Activated CD8-positive, alpha-beta memory T cell treated with anti-CD3 and anti-CD28 coated beads for 48 hours (primary cell): ENCODE results near the gene EFCAB5.
"Not testable (repeated sequence)": the region's sequence is repeated elsewhere in the genome, so short reads cannot be mapped to it uniquely, and the experiment has no call there.

Experiments
- DNase-seq, 3 experiments: peaks; one replicate each; pipeline ENCODE4 v3.0.0-alpha.2; 2020; ENCODE audit warnings: low read depth in 2 of 3, low spot score in 2 of 3

Gene EFCAB5

DNA sequence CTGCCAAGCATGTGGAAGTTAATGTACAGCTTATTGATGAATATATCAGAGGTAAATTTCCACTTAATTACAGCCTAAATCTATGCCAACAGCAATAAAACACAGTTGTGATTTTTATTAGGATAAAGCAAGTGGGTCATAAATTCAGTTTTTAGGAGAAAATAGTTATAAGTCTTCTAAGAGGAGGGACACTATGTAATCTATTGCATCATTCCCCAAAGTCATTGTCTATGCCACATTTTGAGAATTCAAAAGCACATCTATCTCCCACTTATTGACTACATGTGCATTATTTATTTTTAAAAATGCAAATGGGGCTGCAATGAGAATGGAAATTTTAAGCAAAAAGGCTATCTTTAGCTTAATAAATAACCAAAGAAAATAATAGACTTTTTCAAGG lies 151.5 kb downstream of the EFCAB5 start:
- DNase-seq: no peak

DNA sequence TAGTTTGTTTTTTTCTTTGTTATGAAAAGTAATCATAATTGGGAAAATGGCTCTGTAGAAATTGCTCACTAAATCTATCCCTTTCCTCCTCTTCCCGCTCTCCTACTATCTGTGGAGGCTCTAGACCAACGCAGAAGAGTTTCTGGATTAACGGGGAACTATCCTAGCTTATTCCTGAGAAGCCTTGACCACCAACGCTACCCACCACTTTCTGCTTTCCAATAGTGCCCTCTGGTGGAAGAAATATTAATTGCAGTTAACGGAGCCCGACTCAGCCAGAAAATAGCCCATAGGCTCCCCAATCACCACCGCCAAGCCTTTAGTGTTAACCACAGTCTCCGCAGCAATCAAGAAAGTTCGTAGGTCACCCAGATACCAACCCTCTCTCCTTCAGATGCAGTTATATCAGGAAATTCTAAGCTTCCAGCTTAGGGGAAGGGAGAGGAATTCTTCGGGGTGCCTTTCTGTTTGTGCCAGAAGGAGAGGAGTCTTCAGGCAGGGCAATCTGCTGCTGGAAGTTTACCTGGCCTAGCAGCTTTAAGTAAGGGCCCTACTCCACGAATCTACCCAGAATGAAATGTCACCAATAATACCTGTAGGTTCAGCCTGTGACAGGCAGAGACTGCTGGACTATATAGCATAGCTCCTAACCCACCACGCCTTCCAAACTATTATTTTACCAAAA lies 152.2 kb downstream of the EFCAB5 start:
- DNase-seq: peak in 1 of 3 experiments; percentile 22

GRCh38 chr17:30095507-30096244 lies 154.2 kb downstream of the EFCAB5 start:
- no peak for DNase-seq

- DNase-seq: no peak
Measured at GRCh38 chr17:30101686-30102390, 160.4 kb downstream of the EFCAB5 start.

- no peak for DNase-seq
Measured at GRCh38 chr17:30103921-30104320, 162.5 kb downstream of the EFCAB5 start.

- peak in 2 of 3 experiments; percentile 12 to 50 for DNase-seq
Measured at GRCh38 chr17:30104575-30105339, 163.3 kb downstream of the EFCAB5 start.

GRCh38 chr17:30112794-30113193 lies 171.4 kb downstream of the EFCAB5 start:
- DNase-seq: no peak

DNA sequence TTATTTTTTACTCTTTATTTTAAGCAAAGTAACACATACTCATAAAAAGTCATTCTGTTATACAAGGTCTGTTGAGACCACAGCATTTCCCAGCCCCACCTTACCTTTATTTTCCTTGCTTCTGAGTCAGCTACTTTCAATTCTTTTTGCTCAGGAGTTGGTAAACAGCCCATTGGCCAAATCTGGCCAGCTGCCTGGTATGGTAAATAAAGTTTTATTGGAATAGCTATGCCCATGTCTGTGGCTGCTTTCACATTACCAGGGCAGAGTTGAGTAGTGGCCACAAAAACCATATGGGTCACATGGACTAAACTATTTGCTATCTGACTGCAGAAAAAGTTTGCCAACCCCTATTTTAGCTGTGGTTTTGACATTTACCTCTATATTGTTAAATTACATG lies 171.8 kb downstream of the EFCAB5 start:
- DNase-seq: no peak

GRCh38 chr17:30116345-30116660 lies 174.9 kb downstream of the EFCAB5 start:
- no peak for DNase-seq

GRCh38 chr17:30116661-30117551 lies 175.5 kb downstream of the EFCAB5 start, which contains the start of gene NSRP1:
Gene NSRP1 (plus strand): TSS chr17:30116816. CDS start chr17:30116844, 28 bp downstream.
- peak; percentile 85 to 91 (median 89) for DNase-seq

DNA sequence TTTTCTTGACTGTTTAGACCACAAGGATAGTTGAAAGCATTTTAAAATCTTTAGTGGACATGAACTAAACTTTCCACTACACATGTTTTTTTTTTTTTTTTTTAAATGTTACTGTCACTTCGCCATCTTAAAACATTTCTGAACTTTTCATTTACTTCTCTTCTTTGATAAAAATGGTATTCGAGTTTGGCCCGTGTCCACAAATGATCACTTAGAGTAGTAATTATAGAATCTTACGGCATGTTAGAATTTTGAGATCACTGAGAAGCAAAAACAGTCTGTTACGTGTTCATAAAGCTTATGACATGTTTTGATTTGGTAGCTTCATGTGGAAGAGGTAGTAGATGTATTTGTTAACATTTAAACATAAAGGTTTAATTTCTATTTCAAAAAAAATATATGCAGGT lies 176.2 kb downstream of the EFCAB5 start:
- no peak for DNase-seq

GRCh38 chr17:30118635-30119034 lies 177.2 kb downstream of the EFCAB5 start:
- not testable (repeated sequence) for DNase-seq

DNA sequence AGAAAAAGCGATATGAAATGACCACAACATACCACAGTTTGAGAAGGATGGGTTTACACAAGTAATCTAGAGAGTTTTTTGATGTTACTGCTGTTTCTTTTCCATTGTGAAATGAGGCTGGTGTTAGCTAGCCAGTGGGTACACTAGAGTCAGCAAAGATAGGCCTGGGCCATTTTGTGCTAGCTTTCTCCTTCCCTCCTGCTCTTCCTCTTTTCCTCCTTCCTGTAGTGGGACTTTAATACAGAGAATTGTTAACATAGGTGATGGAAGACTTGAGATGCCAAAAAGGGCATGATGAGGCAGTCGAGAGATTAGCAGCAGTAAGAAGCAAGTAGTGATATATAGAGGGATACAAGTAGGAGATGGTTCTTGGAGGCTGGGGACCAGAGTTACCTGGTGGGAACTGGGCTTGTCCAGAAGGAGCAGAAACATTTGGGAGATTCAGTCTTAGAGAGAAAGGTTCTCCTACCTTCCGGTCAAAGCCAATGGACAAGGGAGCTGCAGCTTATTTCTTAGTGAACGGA lies 182.9 kb downstream of the EFCAB5 start:
- DNase-seq: no peak

DNA sequence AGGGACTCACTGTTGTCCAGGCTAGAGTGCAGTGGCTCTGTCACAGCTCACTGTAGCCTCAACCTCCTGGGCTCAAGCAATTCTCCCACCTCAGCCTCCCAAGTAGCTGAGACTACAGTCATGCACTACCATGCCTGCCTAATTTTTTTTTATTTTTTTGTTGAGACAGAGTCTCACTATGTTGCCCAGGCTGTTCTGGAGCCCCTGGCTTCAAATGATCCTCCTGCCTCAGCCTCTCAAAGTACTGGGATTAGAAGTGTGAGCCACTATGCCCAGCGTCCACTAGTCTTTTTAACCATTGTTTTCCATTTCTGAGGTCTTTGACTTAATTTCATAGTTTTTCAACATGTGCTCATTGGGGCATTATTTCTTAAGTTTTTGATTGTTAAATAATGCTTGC lies 188.7 kb downstream of the EFCAB5 start:
- no peak for DNase-seq

- no peak for DNase-seq
Measured at GRCh38 chr17:30132615-30133014, 191.2 kb downstream of the EFCAB5 start.

- no peak for DNase-seq
Measured at GRCh38 chr17:30133197-30133596, 191.8 kb downstream of the EFCAB5 start.

DNA sequence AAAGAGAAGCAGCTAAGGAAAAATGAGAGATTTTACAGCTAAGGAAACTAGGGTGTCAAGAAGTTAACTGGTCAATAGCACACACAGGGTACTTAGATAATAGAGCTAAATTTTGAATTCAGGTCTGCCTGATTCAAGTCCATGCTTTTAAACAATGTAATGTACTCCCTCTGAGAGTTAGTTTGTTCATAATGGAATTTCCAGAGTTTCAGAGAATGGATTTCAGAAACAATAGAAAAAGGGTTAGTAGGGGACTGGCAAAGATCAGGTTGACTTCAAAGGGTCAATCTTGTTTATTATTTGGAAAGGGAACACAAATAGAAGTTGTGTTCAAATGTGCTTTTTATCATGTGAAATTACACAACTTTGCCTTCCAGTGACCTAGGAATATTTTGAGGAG lies 193.1 kb downstream of the EFCAB5 start:
- DNase-seq: no peak

GRCh38 chr17:30137158-30137557 lies 195.7 kb downstream of the EFCAB5 start:
- DNase-seq: no peak

DNA sequence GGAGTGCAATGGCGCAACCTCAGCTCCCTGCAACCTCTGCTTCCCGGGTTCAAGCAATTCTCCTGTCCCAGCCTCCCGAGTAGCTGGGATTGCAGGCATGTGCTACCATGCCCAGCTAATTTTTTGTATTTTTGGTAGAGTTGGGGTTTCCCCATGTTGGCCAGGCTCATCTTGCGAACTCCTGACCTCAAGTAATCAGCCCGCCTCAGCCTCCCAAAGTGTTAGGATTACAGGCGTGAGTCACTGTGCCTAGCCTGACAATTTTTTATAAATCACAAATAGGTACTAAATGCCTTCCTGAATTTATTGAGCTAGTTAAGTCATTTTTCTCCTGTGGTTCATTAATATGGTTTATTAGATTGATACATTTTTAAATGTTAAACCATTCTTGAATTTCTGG lies 206.4 kb downstream of the EFCAB5 start:
- DNase-seq: not testable (repeated sequence)

- no peak for DNase-seq
Measured at GRCh38 chr17:30148376-30148775, 206.9 kb downstream of the EFCAB5 start.
